Osteocyte (in vitro differentiated cells): ENCODE results near the gene GTSE1. TPM values are rescaled to one million over a fixed set of nuclear protein-coding genes. Genes with fewer than 3 reads are reported as not detected.
"Not testable (repeated sequence)": the region's sequence is repeated elsewhere in the genome, so short reads cannot be mapped to it uniquely, and the experiment has no call there.

Experiments used
- DNase-seq: peaks from one replicate; pipeline ENCODE4 v3.0.0; 2021; ENCODE audit warnings: mixed read lengths; ENCODE audit not compliant: unreplicated experiment; ENCODE audit errors: extremely low spot score
- H3K27ac Mint-ChIP-seq: one replicate; pipeline ENCODE4 v1.8.0; 2021; ENCODE audit warnings: mild to moderate bottlenecking, mixed read lengths; ENCODE audit not compliant: unreplicated experiment
- H3K27me3 Mint-ChIP-seq: one replicate; pipeline ENCODE4 v1.8.0; 2021; ENCODE audit warnings: mixed read lengths; ENCODE audit not compliant: unreplicated experiment
- H3K36me3 Mint-ChIP-seq: one replicate; pipeline ENCODE4 v1.8.0; 2021; ENCODE audit warnings: mixed read lengths; ENCODE audit not compliant: unreplicated experiment
- H3K4me1 Mint-ChIP-seq: one replicate; pipeline ENCODE4 v1.8.0; 2021; ENCODE audit warnings: mixed read lengths; ENCODE audit not compliant: unreplicated experiment
- H3K4me3 Mint-ChIP-seq: one replicate; pipeline ENCODE4 v1.8.0; 2021; ENCODE audit warnings: mild to moderate bottlenecking, moderate library complexity, mixed read lengths; ENCODE audit not compliant: unreplicated experiment
- H3K9me3 Mint-ChIP-seq: one replicate; pipeline ENCODE4 v1.8.0; 2021; ENCODE audit warnings: mixed read lengths; ENCODE audit not compliant: unreplicated experiment
- total RNA-seq: library from RNA; stranded (reverse); gene quantifications from 2 replicates; pipeline ENCODE4 v1.2.1, GENCODE V29; 2021
- TF ChIP-seq, protein P1 (sequence below): fragments of 200-600 bp; sonication (generic); IDR thresholded peaks from 2 replicates; pipeline ENCODE4 v1.5.0; 2021; ENCODE audit warnings: antibody characterized with exemption, mild to moderate bottlenecking, moderate library complexity

GTSE1 gene
- total RNA-seq, 1 donor from 2014 or later, result 9.4 TPM

DNA sequence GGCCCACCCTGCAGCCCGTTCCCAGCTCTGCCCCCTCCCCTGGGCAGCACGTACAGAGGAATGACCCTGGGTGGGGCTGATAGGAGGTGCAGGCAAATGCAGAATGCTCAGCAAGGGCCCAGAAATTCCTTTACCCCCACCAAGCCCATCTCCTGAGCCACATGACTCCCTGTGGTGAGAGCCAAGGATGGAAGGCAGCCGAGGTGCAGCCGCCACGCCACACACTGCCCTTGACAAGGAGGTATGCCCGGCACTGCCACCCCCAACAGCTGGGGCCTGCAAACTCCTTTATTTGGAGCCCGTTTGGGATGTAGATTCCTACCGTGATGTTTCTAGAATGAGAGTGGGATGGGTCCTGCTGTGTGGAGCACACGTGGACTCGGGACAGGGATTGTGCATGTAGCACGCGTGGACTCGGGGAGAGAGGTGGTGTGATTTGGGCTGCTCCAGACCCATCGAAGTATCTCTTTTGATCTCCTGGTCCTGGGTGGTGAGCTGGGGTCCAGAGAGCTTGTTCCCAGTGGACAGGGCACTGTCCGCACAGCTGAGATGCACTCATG is 12.9 kb downstream of the GTSE1 start:
- Mint-ChIP-seq H3K27me3 (no peaks in the 10 kb centered on the region), H3K27ac (no peak overlapping the region), H3K9me3 (no peaks in the 10 kb centered on the region), H3K36me3 (no peaks in the 10 kb centered on the region), H3K4me1 (peaks cover 10% of the 10 kb centered on the region), H3K4me3 (no peak overlapping the region)
- DNase-seq, result no peak
- TF ChIP-seq, protein P1, sequence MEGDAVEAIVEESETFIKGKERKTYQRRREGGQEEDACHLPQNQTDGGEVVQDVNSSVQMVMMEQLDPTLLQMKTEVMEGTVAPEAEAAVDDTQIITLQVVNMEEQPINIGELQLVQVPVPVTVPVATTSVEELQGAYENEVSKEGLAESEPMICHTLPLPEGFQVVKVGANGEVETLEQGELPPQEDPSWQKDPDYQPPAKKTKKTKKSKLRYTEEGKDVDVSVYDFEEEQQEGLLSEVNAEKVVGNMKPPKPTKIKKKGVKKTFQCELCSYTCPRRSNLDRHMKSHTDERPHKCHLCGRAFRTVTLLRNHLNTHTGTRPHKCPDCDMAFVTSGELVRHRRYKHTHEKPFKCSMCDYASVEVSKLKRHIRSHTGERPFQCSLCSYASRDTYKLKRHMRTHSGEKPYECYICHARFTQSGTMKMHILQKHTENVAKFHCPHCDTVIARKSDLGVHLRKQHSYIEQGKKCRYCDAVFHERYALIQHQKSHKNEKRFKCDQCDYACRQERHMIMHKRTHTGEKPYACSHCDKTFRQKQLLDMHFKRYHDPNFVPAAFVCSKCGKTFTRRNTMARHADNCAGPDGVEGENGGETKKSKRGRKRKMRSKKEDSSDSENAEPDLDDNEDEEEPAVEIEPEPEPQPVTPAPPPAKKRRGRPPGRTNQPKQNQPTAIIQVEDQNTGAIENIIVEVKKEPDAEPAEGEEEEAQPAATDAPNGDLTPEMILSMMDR, result no peak

DNA sequence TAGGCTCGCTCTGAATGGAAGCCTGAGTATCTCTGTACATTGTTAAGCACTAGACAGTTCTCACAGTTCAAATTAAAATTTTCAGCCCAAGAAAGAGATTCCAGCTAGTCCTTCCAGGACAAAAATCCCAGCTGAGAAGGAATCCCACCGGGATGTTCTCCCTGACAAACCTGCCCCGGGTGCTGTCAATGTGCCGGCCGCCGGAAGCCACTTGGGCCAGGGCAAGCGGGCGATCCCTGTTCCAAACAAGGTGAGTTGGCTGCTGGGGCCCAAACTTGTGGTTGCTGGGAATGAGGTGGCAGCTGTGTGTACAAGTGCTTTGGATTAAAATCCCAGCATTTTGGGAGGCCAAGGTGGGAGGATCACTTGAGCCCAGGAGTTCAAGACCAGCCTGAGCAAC is 15.4 kb downstream of the GTSE1 start:
- DNase-seq, result no peak
- no peak overlapping the region for H3K27ac Mint-ChIP-seq
- peaks cover 10% of the 10 kb centered on the region for H3K4me1 Mint-ChIP-seq
- H3K4me3 Mint-ChIP-seq, result no peak overlapping the region
- no peaks in the 10 kb centered on the region for H3K27me3 Mint-ChIP-seq
- no peaks in the 10 kb centered on the region for H3K36me3 Mint-ChIP-seq
- H3K9me3 Mint-ChIP-seq, result no peaks in the 10 kb centered on the region
- TF ChIP-seq, protein P1, result no peak

DNA sequence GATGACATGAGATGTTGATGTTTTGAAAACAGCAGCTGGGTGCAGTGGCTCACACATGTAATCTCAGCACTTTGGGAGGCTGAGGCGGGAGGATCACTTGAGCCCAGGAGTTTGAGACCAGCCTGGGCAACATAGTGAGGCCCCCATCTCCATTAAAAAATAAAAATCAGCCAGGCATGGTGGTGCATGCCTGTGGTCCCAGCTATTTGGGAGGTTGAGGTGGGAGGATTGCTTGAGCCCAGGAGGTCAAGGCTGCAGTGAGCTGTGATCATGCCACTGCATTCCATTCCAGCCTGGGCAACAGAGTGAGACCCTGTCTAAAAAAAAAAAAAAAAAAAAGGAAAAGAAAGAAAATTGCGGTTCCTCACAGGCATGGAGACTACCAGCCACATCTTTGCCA is 16.2 kb downstream of the GTSE1 start:
- not testable (repeated sequence) for H3K27ac Mint-ChIP-seq, H3K4me1 Mint-ChIP-seq, H3K36me3 Mint-ChIP-seq, H3K9me3 Mint-ChIP-seq, H3K27me3 Mint-ChIP-seq, H3K4me3 Mint-ChIP-seq, DNase-seq

DNA sequence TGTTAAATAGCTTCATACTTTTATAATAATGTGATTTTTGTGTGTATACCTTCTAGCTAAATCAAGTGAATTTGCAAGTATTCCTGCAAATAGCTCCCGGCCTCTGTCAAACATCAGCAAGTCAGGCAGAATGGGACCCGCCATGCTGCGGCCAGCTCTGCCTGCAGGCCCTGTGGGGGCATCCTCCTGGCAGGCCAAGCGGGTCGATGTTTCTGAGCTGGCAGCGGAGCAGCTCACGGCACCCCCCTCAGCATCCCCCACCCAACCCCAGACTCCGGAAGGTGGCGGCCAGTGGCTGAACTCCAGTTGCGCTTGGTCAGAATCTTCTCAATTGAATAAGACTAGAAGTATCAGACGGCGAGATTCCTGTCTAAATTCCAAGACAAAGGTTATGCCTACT is 19.3 kb downstream of the GTSE1 start:
- TF ChIP-seq, protein P1, result no peak
- Mint-ChIP-seq H3K4me3 (no peak overlapping the region), H3K27ac (no peak overlapping the region), H3K4me1 (no peaks in the 10 kb centered on the region), H3K27me3 (no peaks in the 10 kb centered on the region), H3K9me3 (no peaks in the 10 kb centered on the region), H3K36me3 (no peaks in the 10 kb centered on the region)
- DNase-seq, result no peak

DNA sequence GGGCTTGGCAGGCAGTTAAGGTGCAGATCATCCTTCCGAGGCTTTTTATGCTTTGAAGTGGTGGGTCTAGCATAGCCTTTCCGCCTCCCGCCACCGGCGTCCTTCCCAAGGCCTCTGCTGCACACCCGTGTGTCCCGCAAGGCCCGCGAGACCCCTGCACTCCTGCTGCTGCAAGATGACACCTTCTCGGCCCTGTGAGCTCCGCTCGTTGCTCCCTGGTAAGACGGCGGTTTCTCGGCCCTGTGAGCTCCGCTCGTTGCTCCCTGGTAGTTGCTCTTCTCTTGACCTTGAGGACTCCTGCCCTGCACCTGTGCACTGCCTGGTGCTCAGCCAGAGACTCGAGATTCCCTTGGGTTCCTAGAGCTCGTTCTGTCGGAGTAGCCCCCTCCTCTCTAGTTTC is 21.0 kb downstream of the GTSE1 start:
- Mint-ChIP-seq H3K4me3 (no peak overlapping the region), H3K27me3 (no peaks in the 10 kb centered on the region), H3K4me1 (no peaks in the 10 kb centered on the region), H3K27ac (no peak overlapping the region), H3K9me3 (no peaks in the 10 kb centered on the region), H3K36me3 (no peaks in the 10 kb centered on the region)
- DNase-seq, result no peak
- TF ChIP-seq, protein P1, result no peak

DNA sequence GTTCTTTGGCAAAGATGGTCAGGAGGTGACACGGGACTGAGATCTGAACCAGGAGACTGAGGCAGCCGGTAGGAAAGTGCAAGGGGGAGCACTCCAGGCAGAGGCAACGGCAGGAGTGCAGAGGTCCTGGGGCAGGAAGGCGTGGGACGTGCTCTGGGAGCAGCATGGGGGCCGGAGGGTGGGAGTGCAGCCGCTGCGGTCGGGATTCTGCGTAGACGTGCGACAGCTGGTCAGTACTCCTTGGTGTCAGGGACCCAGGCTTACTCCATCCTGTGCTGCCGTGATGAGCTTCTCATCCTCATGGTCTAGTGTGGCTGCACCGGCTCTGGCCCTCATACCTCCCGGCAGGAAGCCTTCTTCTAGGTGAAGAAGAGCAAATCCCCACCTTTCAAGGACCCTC is 21.9 kb downstream of the GTSE1 start:
- Mint-ChIP-seq H3K27ac (no peak overlapping the region), H3K36me3 (no peaks in the 10 kb centered on the region), H3K9me3 (no peaks in the 10 kb centered on the region), H3K27me3 (no peaks in the 10 kb centered on the region), H3K4me3 (no peak overlapping the region), H3K4me1 (no peaks in the 10 kb centered on the region)
- no peak for DNase-seq
- TF ChIP-seq, protein P1, result no peak
